Liver (tissue), 9 donors: ENCODE measurements around the gene LILRB5. TPM values are rescaled to one million over a fixed set of nuclear protein-coding genes. Genes with fewer than 3 reads are reported as not detected.
"Not testable (repeated sequence)": the region's sequence is repeated elsewhere in the genome, so short reads cannot be mapped to it uniquely, and the experiment has no call there.

Experiments
- DNase-seq: peaks from one replicate; pipeline ENCODE4 v3.0.0-alpha.2; 2017; ENCODE audit warnings: low spot score
- H3K27ac ChIP-seq, 2 donors: one replicate each; pipeline ENCODE4 v1.7.0; 2013; ENCODE audit warnings: inconsistent platforms in 2 of 2, low read length in 2 of 2, control low read depth in 1 of 2, low read depth in 1 of 2, mild to moderate bottlenecking in 1 of 2
- H3K27me3 ChIP-seq, 4 donors: one replicate each; pipeline versions ENCODE4 v1.6.1 to v1.7.0; 2013; ENCODE audit warnings: low read length in 3 of 4, inconsistent platforms in 1 of 4, mild to moderate bottlenecking in 1 of 4, moderate library complexity in 1 of 4; ENCODE audit not compliant: control insufficient read depth in 4 of 4, insufficient read depth in 4 of 4
- H3K36me3 ChIP-seq, 4 donors: one replicate each; pipeline versions ENCODE4 v1.6.1 to v1.7.0; 2013; ENCODE audit warnings: low read length in 3 of 4, mild to moderate bottlenecking in 3 of 4, low read depth in 1 of 4, moderate library complexity in 1 of 4; ENCODE audit not compliant: control insufficient read depth in 4 of 4, insufficient read depth in 3 of 4
- H3K4me1 ChIP-seq, 4 donors: one replicate each; pipeline versions ENCODE4 v1.6.1 to v1.7.0; 2013; ENCODE audit warnings: low read length in 3 of 4, mild to moderate bottlenecking in 3 of 4, moderate library complexity in 1 of 4; ENCODE audit not compliant: control insufficient read depth in 4 of 4, insufficient read depth in 4 of 4
- H3K4me3 ChIP-seq, 3 donors: one replicate each; pipeline versions ENCODE4 v1.6.1 to v1.7.0; 2013; ENCODE audit warnings: low read length in 3 of 3, control low read depth in 1 of 3, low read depth in 1 of 3, mild to moderate bottlenecking in 1 of 3
- H3K9ac ChIP-seq, 2 donors: one replicate each; pipeline ENCODE4 v1.7.0; 2013; ENCODE audit warnings: low read length in 2 of 2, mild to moderate bottlenecking in 2 of 2, moderate library complexity in 2 of 2, control low read depth in 1 of 2, low read depth in 1 of 2
- H3K9me3 ChIP-seq, 4 donors: one replicate each; pipeline versions ENCODE4 v1.6.1 to v1.7.0; 2013; ENCODE audit warnings: low read length in 3 of 4; ENCODE audit not compliant: control insufficient read depth in 4 of 4
- CTCF ChIP-seq: fragments of 150-350 bp; IDR thresholded peaks from 2 replicates; pipeline ENCODE4 v1.5.1; 2017; ENCODE audit warnings: improper control_type of control experiment, low read depth, low read length; ENCODE audit not compliant: missing input control
- EGR1 ChIP-seq, 2 donors: IDR thresholded peaks; 2 replicates each; pipeline ENCODE4 v1.6.1; 2016 to 2018; ENCODE audit warnings: antibody characterized with exemption in 2 of 2, low read depth in 2 of 2
- GABPA ChIP-seq, 2 donors: IDR thresholded peaks in 1 of 2; conservative IDR thresholded peaks in 1 of 2; 2 replicates each; pipeline ENCODE4 v1.6.1; 2016; ENCODE audit warnings: antibody characterized with exemption in 2 of 2, mild to moderate bottlenecking in 1 of 2, moderate library complexity in 1 of 2
- HNF4A ChIP-seq, 2 donors: conservative IDR thresholded peaks; 2 replicates each; pipeline ENCODE4 v1.6.1; 2016; ENCODE audit warnings: antibody characterized with exemption in 2 of 2, mild to moderate bottlenecking in 2 of 2
- JUND ChIP-seq, 2 donors: IDR thresholded peaks; 2 replicates each; pipeline ENCODE4 v1.6.1; 2016; ENCODE audit warnings: antibody characterized with exemption in 2 of 2
- NR2F2 ChIP-seq: IDR thresholded peaks from 2 replicates; pipeline ENCODE4 v1.6.1; 2016; ENCODE audit warnings: antibody characterized with exemption
- RAD21 ChIP-seq, 2 donors: IDR thresholded peaks; 2 replicates each; pipeline ENCODE4 v1.6.1; 2016; ENCODE audit warnings: antibody characterized with exemption in 2 of 2, mild to moderate bottlenecking in 2 of 2
- YY1 ChIP-seq: IDR thresholded peaks from 2 replicates; pipeline ENCODE4 v1.6.1; 2016; ENCODE audit warnings: antibody characterized with exemption, mild to moderate bottlenecking
- WGBS: extraction: QIAGEN DNeasy Blood & Tissue Kit; methylation state at CpG from one replicate; pipeline ENCODE4 v1.1.7; 2013; 5-methylcytosine and 5-hydroxymethylcytosine counted together
- polyA plus RNA-seq, 2 donors: library from polyadenylated mRNA; stranded (reverse) in 1 of 2; unstranded in 1 of 2; fragments of 200-250 nt in 1 of 2; fragments of >200 nt in 1 of 2; fragmentation: Nextera tagmentation in 1 of 2; extraction: Ambion mirVana in 1 of 2; gene quantifications; one replicate each; pipeline versions ENCODE4 v1.2.1 to v1.2.3, GENCODE V29; 2013 to 2015
- total RNA-seq, 2 donors: library from RNA; depleted of rRNA; stranded (reverse); fragments of >200 nt; gene quantifications; one replicate each; pipeline ENCODE4 v1.2.3, GENCODE V29; 2014
- donor health status: healthy.
- donor health status: healthy.
- donor health status: healthy.
- donor health status: healthy.
- donor health status: healthy.

Gene LILRB5
- total and polyA plus RNA-seq, 4 donors: 5.1 to 10.8 (median 6.3) TPM

DNA sequence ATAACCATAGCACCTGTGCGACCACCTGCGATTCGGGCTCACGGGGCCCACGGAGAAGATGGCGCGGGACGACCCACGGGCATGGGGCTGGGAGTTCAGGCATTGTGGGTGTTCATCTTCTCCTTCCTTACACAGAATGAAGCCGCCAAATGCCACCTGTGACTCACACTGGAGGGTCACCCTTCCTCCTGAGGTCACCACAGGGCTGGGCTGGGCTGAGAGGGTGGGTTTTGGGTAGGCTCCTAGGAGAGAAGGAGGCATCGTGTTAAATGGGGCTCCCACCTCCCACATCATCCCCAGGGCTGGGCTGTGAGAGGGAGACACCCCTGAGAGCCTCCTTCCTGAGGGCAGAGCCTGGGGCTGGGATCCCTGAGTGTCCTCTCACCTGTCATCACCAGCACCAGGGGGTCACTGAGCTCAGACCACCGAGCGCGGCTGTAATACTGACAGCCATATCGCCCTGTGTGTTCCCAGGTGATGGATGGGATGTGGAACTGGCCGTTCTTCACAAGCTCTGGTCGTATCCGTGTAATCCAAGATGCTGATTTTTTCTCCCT, 22.4 kb upstream of the LILRB5 start:
- H3K27me3 ChIP-seq: no peaks in the 10 kb centered on the region
- DNase-seq: no peak
- H3K9me3 ChIP-seq: no peaks in the 10 kb centered on the region
- H3K9ac ChIP-seq: no peak overlapping the region
- H3K36me3 ChIP-seq: no peaks in the 10 kb centered on the region
- peak overlapping the region in 1 of 2 donors; percentile 46 for H3K27ac ChIP-seq
- TF ChIP-seq EGR1 (IDR thresholded peaks at IDR 0.05; ENCODE audit: low read depth in 2 of 2) (no peak), JUND (IDR thresholded peaks at IDR 0.05) (no peak), RAD21 (IDR thresholded peaks at IDR 0.05) (no peak), CTCF (no peak), GABPA (IDR thresholded peaks at IDR 0.05 in 1 of 2, conservative IDR thresholded peaks at IDR 0.05 in 1 of 2) (no peak), HNF4A (conservative IDR thresholded peaks at IDR 0.05) (no peak), NR2F2 (no peak), YY1 (no peak)
- no peak overlapping the region for H3K4me3 ChIP-seq
- H3K4me1 ChIP-seq: no peaks in the 10 kb centered on the region
- 77% methylated on average over 18 of the region's 18 CpGs for WGBS

GRCh38 chr19:54278571-54279195, 21.6 kb upstream of the LILRB5 start:
- not testable (repeated sequence) for H3K27ac ChIP-seq, H3K36me3 ChIP-seq, H3K9ac ChIP-seq, H3K4me1 ChIP-seq, H3K27me3 ChIP-seq, H3K4me3 ChIP-seq, DNase-seq, H3K9me3 ChIP-seq
- 70% methylated on average over 14 of the region's 15 CpGs for WGBS

DNA sequence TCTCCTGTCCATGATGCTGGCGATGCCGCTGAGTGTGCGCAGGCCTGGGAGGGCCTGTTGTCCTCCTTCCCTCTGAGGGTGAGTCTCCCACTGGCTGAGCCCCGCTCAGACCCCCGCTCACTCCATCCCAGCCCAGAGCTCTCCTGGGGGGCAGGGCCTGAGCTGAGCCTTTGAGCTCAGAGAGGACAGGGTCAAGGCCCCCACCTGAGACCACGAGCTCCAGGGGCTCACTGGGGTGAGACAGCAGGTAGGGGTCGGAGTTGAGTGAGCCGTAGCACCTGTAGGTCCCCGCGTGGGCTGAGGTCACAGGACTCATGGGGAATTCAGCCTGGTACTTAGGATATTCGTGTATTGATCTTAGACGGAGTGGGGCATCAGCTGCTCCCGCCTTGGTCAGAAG, 21.0 kb upstream of the LILRB5 start:
- WGBS: 70% methylated on average over 13 of the region's 13 CpGs

DNA sequence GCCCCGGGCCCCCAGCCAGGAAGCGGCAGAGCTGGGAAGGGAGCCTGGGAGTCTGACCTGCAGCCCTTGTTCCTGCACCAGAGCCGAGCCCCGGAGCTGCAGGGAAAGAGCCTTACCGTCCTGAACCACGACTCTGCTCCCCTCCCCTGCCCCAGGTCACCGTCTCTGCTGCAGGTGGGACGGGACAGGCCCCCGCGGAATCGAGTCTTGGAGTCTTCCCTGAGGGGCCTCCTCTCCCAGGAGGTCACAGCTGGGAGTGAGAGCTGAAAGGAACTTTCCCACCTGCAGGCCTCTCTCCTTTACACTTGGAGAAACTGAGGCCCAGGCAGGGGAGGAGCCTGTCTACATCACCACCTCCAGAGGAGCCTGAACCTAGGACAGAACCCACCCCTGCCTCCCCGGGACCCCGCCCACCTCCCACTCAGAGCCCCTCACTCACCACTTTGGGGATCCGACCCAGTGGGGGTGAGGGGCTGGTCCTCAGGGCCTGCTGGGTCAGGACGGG, 20.1 kb upstream of the LILRB5 start:
- not testable (repeated sequence) for H3K27me3 ChIP-seq, H3K9ac ChIP-seq, H3K36me3 ChIP-seq, H3K9me3 ChIP-seq, H3K4me3 ChIP-seq, H3K27ac ChIP-seq, DNase-seq, H3K4me1 ChIP-seq
- whole genome bisulfite sequencing: 63% methylated on average over 15 of the region's 15 CpGs

More for the DNA sequence above, 21.0 kb upstream of the LILRB5 start:
- not testable (repeated sequence) for DNase-seq, H3K9me3 ChIP-seq, H3K4me1 ChIP-seq, H3K9ac ChIP-seq, H3K36me3 ChIP-seq, H3K27ac ChIP-seq, H3K27me3 ChIP-seq, H3K4me3 ChIP-seq
